Measurements from ENCODE around the gene PRH2.

The PRH2 gene

GRCh38 chr12:10965476-10965875 is 36.4 kb downstream of the PRH2 start:
- no peak for DNase-seq

- DNase-seq: no peak
These were observed 37.3 kb downstream of the PRH2 start for GRCh38 chr12:10966314-10966713.

DNA sequence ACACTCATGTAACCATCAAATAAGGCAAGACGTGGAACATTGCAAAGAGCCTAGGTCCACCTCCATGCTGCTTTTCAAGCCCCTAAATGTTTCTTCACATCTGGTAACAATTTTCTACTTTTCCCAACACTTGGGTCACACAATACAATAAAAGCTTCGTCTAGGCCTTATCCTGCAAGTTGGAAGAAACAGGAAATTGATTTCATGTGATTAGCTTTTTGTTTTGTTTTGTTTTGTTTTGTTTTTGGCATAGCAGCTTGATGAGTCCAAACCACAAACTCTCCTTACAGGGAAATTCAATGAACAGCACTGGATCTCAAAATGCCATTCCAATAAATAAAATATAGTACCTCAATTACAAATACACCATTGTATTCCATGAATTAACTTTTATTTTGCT is 38.4 kb downstream of the PRH2 start:
- DNase-seq: no peak

- no peak for DNase-seq
These were observed 39.9 kb downstream of the PRH2 start for GRCh38 chr12:10968765-10969456.

GRCh38 chr12:10974965-10975364 is 45.9 kb downstream of the PRH2 start:
- no peak for DNase-seq

GRCh38 chr12:10982244-10982643 is 53.2 kb downstream of the PRH2 start:
- DNase-seq: peak; percentile 87

All from activated CD4-positive, alpha-beta T cell treated with anti-CD3 and anti-CD28 coated beads, Interleukin-2, amount 50 U/mL, for 16 hours (primary cell).